GM19455 (cell line): ENCODE measurements around the gene PRR5.

Source experiments
- ATAC-seq: cut with Tn5 transposase; IDR thresholded peaks from one replicate; pipeline ENCODE4 v1.9.1; 2021; ENCODE audit not compliant: unreplicated experiment

PRR5 gene

GRCh38 chr22:44711690-44712555 lies 9.9 kb downstream of the PRR5 start:
- no peak for ATAC-seq

- ATAC-seq: no peak
These were observed 11.0 kb downstream of the PRR5 start for GRCh38 chr22:44712962-44713361.

GRCh38 chr22:44714703-44715350 lies 12.8 kb downstream of the PRR5 start:
- ATAC-seq: no peak

DNA sequence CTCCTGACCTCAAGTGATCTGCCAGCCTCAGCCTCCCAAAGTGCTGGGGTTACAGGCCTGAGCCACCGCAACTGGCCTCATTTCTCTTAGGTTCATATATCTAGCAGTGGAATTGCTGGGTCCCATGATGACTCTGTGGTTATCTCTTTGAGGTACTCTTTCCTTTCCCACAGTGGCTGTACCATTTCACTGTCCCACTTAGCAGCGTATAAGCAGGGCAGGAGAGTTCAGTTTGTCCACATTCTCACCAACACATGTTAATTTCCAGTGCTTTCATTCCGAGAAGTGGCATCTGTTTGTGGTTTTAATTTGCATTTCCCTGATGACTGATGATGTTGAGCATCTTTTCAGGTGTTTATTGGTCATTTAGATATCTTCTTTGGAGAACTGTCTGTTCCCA lies 16.4 kb downstream of the PRR5 start:
- ATAC-seq: no peak

DNA sequence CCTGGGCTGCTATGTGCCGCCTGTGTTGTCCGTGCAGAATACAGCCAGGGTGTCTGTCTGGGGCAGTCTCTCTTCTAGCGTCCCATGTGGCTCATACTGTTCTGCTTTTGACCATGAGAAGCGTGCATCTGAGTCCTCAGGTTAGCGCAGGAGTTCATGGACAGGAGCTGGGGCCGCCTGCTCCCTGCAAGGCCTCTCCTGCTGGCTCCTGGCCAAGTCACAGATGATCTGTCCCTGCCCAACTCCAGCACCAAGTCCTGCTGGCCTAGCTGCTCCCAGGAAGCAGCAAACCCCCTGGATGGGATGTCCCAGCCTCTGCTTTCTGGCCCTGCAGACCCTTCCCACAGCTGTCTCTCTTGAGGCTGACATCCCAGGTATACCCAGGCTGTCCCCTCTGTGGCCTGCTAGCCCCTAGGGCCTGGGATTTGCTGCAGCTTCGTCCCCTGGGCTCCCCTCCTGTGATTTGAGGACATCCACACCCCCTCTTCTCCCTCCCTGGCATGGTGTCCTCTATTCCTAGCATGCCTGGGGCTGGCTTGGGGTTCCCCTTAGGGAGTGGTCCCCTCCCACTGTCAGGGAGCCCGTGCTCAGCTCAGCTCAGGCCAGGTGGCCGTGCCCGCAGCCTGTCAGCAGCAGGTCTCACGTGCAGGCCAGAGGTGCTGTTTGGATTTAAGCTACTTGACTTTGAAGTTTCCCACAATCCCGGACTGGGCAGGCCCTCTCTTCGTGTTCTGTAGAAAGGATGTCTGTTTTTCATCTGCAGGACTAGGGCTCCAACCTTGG lies 17.8 kb downstream of the PRR5 start:
- ATAC-seq: no peak

GRCh38 chr22:44721213-44721612 lies 19.2 kb downstream of the PRR5 start:
- no peak for ATAC-seq

GRCh38 chr22:44722611-44723010 lies 20.6 kb downstream of the PRR5 start:
- no peak for ATAC-seq

GRCh38 chr22:44723801-44724200 lies 21.8 kb downstream of the PRR5 start:
- ATAC-seq: no peak

GRCh38 chr22:44724416-44724815 lies 22.4 kb downstream of the PRR5 start:
- no peak for ATAC-seq

DNA sequence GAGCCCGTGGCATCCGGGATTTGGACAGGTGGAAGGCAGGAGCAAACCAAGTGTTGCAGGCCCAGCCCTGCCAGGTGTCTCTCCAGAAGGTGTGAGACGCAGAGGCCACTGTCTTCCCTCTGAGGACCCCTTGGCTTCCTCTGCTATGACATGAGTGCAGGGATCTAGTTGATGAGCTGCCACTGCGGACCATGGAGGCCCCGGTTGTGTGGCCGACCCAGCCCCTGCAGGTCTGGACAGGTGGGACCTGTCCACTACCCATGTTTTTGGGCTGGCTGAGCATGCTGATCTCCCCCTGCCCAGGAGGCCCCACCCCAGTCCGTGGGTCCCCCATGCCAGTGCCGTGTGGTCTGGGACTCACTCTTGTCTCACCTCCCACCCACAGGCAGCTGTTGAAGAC lies 22.9 kb downstream of the PRR5 start:
- no peak for ATAC-seq

DNA sequence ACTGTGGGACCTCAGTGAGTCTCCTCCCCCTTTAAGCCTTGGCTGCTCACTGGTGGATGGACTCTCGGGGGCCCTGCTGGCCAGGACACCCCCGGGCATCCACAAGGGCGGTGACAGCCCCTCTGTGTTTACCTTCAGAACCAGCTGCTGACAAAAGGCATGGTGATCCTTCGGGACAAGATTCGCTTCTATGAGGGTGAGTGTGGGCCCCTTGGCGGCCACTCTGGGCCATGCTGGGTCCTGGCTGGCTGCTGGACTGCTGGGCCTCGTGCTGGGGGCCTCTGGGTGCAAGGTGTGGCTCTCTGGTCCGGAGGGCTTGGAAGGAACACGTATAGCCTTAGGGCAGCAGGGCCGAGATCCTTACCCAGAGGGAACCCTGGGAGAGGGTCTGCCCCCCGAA lies 24.4 kb downstream of the PRR5 start:
- no peak for ATAC-seq

- no peak for ATAC-seq
These were observed 25.1 kb downstream of the PRR5 start for GRCh38 chr22:44727148-44727547.

- no peak for ATAC-seq
These were observed 25.7 kb downstream of the PRR5 start for GRCh38 chr22:44727709-44728108.

DNA sequence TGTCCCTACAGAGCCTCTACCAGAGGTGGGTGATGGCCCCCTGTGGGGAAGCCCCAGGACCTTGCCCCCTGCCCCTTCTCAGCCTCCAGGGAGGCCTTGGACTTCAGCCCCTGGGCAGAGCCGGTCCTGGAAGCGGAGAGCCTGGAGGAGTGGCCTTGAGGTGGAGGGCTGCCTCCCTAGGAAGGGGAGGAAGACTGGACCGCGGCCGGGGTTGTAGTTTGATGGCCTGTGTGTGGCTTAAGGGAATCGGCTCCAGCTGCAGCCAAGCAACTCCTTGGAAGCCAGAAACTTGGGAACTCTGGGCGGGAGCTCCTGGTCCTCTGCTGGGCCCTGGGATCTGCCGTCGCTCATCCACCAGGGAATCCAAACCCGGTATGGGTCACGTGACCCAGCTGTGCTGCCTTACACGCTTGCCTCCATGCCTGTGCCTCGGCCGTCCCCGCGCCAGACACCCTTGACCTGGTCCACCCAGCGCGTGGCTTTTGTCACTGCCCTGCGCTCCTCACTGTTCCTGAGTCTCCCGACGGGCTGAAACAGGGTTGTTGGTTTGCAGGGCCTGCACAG lies 26.8 kb downstream of the PRR5 start:
- no peak for ATAC-seq

- no peak for ATAC-seq
These were observed 27.5 kb downstream of the PRR5 start for GRCh38 chr22:44729391-44730021.

DNA sequence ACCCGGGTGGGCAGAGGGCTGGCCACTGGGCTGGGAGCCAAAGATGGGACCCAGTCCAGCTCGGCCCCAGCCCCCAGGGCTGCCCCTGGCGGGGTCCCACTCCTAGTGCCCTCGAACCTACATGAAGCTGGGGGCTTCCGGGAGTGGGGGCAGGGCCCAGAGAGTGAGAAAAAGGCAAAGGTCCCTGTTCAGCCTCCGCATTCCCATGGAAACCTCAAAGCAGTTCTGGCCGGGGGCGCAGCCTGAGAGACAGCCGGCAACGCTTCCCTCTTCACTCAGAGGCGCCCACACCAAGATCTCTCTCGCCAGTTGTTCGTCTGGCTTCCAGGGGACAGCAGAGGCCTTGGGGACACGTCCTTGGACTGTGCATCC lies 28.0 kb downstream of the PRR5 start:
- ATAC-seq: no peak

DNA sequence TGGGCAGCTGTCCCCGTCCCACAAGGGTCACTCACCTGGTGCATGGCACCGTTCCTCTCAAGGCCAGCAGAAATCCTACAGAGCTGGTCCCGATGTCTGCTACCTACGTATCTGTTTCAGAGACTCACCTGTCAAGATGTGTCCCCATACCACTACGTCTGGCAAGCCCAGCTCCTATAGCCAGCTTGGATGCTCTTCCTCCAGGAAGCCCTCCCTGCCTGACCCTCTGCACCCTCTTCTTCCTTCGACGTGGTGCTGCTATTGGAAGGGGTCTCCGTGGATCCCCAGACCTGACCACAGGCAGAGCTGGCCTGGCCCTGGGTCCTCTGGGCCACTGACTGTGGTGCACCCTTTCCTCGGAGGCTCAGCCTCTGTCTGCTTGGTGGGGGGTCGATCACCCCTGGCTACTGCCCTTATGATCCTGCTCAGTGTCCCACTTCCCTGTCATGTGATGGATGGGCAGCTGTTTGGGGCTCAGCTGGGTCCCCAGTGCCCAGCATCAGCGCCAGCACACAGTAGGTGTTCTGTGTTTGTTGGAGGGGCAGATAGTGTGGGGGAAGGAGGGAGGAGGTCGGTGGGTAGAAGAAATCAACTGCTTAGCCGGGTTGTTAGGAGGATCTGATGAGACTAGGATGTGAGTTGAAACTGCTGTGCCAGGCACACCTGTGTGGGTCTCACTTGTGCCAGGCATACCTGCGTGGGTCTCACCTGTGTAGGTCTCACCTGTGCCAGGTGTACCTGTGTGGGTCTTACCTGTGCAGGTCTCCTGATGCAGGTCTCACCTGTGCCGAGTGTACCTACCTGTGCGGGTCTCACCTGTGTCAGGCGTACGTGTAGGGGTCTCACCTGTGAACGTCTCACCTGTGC lies 28.7 kb downstream of the PRR5 start:
- ATAC-seq: no peak

- ATAC-seq: no peak
These were observed 29.5 kb downstream of the PRR5 start for GRCh38 chr22:44731357-44731970.

DNA sequence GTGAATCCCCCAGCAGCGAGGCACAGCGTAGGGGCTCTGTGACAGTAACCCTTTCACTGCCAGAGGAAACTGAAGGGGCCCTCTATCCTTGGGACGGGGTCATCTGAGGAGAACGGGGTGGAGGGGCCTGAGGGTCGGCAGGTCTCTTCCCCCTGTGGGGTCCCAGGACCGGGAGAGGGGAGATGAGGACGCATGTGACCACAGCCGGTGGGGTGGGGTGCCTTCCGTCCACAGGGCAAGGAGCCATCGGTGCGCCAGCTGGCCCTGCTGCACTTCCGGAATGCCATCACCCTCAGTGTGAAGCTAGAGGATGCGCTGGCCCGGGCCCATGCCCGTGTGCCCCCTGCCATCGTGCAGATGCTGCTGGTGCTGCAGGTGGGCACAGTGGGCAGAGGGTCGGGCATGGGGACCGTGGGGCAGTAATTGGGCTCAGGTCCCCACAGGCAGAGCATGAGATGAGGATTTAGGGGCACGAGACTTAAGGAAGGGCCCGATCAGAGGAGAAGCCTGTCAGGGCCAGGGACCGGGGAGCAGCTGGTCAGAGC lies 30.1 kb downstream of the PRR5 start:
- ATAC-seq: no peak
